ENCODE measurements around the gene ZFAND2A.
"Not testable (repeated sequence)": the region's sequence is repeated elsewhere in the genome, so short reads cannot be mapped to it uniquely, and the experiment has no call there.

The ZFAND2A gene

DNA sequence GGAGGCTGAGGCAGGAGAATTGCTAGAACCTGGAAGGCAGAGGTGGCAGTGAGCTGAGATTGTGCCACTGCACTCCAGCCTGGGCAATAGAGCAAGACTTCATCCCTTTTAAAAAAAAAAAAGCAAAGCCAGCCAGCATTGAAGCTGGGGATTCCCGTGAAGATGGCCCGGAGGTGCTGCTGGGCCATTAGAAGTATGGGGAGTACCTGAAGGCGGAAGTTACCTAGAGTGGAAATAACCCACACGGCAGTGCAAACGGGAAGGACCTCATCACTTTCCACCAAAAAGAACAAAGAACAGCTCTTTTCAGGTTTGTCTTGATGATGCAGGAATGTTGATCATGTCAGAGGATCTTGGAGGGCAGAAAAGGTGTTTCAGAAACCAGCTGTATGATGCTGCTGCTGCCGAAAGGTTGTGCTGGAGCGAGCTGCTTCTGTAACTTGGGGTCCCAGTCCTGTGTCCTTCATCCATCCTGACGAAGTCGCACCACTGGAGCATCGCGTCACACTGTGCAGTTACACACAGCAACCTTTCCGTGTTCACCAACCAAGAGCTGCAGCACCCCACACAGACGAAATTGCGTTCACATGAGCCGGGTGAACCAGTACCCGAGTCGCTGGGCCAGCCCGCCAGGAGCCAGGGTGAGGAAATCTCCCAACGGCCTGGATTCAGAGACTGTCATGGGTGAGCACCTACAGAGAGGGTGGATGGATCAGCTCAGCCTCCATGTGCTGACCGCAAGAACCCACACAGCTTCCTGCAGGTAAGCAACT is 8.2 kb downstream of the ZFAND2A start:
- DNase-seq (ENCODE audit: low read depth in 2 of 2): no peak

DNA sequence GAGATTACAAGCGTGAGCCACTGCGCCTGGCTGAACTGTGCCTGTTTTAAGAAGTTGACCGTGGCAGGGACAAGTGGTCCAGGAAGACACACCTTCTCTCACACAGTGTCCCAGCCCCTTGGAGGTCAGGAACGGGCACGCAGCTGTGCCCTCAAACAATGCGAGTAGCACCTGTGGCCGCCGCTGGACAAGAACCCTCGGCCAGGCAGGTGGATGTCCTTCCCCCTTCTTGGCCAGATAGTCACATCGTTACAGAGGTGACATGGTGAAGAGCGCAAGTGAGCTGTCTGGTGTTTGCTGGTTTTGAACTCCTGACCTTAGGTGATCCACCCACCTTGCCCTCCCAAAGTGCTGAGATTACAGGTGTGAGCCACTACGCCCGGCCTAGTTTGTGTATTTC is 8.8 kb downstream of the ZFAND2A start:
- DNase-seq (ENCODE audit: low read depth in 2 of 2): no peak

DNA sequence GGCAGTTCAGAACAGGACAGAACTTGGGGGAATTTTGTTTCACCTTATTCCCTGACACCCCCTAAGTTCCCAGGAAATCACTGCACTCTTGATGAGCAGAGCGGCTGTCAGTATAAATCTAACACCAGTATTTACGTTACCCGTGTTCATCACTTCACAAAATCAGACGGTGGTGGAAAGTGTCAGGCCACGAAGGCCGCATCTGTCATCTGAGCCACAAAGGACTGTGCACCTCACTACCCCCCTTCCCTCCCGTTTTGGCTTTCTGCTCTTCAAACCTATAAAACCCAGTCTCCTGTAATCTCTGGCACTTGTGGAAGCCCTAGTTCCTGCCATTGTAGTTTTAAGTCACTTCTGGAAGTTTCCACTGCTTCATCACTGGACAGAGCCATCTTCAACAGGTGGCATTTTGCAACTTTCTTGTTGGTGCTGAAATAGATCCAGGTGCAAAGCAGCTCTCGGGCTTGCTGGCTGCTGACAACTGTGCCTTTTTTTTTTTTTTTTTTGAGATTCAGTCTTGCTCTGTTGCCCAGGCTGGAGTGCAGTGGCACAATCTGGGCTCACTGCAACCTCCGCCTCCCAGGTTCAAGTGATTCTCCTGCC is 9.5 kb downstream of the ZFAND2A start:
- no peak for DNase-seq (ENCODE audit: low read depth in 2 of 2)

DNA sequence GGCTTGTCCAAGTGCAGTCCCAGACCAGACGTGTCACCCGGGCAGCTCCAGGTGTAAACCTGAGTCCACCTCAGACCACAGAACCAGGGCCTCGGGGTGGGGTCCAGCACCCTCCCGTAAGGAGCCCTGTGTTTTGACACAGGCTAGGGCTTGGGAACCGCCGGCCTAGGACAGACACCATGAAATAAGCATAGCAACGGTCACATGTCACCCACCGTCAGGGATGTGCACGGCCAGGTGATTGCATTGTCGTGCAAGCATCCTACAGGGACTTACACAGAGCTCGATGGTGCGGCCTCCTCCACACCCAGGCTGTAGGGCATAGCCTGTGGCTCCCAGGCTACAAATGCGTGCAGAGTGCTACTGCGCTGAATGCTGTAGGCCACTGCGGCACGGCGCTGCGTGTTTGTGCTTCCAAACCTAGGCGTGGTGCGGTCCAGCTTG is 10.6 kb downstream of the ZFAND2A start:
- DNase-seq (ENCODE audit: low read depth in 2 of 2): no peak

DNA sequence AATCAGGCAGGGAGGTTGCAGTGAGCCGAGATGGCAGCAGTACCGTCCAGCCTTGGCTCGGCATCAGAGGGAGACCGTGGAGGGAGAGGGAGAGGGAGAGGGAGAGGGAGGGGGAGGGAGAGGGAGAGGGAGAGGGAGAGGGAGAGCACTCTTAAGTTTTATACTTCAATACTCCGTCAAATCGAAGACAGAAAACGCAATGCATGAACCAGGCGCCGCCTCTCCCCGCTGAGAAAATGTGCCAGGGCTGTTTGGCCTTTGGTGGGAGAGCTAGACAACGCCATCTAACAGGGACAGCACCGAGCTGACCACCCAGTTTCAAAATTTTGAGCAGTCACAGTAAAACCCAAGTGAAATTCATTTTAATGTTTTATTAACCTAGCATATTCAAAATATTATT is 12.1 kb downstream of the ZFAND2A start:
- DNase-seq (ENCODE audit: low read depth in 2 of 2): not testable (repeated sequence)

DNA sequence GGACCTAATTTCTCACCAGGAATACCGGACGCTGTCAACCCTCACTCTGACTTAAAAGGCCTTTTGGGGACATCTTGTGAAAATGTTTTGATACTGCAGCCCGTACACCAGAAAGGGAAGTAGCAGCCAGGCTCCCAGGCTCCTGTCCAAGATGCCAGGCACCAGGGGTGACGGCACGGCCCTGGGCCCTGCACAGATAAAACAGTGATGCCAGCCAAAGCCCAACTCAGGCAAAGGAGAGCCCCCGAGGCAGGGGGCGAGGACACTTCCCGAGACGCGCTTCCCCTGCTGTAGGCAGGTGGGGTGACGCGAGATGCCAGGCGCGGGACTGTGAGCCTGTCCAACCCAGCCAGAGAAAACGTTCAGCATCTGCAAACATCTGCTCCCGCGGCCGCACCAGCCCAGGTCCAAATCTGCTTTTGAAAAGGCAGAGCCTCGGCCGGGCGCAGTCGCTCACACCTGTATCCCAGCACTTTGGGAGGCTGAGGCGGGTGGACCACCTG is 15.7 kb downstream of the ZFAND2A start:
- no peak for DNase-seq (ENCODE audit: low read depth in 2 of 2)

DNA sequence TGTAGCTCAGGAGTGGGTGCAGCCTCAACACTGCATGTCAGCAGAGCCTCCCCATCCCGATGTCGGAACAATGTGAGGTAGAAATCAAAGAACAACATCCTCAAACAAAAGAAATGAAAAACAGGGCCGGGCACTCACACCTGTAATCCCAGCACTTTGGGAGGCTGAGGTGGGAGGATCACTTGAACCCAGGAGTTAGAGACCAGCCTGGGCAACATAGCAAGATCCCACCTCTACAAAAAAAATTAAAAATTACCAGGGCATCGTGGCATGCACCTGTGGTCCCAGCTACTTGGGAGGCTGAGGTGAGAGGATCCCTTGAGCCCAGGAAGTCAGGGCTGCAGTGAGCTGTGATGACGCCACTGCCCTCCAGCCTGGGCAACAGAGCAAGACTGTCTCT is 17.0 kb downstream of the ZFAND2A start:
- not testable (repeated sequence) for DNase-seq (ENCODE audit: low read depth in 2 of 2)

DNA sequence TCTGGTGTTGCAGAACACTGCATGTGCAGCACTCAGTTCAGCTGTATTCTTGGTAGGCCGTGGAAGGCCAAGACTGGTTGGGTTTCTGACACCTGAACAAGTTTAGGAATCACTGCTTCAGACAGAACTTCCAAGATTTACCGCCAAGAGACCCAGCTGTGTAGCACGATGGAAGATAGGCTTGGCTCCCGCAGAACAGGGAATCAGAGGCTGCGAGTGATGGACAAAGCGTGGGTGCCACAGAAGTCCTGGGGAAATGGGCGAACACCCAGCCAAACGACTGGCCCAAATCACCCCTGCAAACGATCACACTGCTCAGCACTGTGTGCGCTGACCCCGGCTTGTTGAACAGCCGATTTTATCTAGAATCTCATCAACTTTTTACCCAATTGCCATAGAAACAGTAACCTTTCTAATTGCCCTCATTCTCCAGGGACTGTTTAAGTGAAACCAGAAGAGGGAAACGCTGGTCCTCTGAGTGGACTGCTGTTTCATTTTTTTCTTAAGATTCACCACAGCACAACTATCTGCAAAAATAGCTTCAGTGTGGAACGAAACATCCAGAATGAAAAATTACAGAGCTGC is 17.9 kb downstream of the ZFAND2A start:
- DNase-seq (ENCODE audit: low read depth in 2 of 2): no peak

DNA sequence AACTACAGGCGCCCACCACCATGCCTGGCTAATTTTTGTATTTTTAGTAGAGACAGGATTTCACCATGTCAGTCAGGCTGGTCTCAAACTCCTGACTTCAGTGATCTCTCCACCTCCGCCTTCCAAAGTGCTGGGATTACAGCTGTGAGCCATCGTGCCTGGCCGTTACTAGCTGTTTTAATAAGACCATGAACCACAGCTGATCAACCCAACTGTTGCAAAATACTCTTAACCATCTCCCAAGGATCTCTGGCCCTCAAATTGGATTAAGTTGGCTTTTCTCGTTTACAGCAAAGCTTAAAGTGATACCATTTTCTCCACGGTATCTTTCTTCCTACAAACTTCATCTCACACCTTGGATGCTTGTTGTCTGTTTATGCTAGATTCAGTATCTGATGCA is 18.3 kb downstream of the ZFAND2A start:
- DNase-seq (ENCODE audit: low read depth in 2 of 2): no peak

DNA sequence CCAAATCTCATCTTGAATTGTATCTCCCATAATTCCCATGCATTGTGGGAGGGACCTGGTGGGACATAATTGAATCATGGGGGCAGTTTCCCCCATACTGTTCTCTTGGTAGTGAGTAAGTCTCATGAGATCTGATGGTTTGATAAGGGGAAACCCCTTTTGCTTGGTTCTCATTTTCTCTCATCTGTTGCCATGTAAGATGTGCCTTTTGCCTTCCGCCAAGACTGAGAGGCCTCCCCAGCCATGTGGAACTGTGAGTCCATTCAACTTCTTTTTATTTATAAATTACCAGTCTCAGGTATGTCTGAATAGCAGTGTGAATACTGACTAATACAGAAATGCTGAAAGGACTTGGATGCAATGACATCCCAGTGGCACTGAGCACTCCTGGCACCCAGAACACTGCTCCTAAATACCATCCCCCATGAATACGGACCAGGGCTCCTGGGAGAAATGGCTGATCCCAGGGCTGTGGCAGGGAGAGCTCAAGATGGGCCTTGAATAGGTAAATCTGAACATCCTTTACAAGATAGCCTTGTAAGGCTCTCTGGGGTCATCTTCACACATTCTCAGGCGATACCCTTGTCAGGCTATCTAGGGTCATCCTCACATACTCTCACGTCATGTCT is 19.4 kb downstream of the ZFAND2A start:
- no peak for DNase-seq (ENCODE audit: low read depth in 2 of 2)

DNA sequence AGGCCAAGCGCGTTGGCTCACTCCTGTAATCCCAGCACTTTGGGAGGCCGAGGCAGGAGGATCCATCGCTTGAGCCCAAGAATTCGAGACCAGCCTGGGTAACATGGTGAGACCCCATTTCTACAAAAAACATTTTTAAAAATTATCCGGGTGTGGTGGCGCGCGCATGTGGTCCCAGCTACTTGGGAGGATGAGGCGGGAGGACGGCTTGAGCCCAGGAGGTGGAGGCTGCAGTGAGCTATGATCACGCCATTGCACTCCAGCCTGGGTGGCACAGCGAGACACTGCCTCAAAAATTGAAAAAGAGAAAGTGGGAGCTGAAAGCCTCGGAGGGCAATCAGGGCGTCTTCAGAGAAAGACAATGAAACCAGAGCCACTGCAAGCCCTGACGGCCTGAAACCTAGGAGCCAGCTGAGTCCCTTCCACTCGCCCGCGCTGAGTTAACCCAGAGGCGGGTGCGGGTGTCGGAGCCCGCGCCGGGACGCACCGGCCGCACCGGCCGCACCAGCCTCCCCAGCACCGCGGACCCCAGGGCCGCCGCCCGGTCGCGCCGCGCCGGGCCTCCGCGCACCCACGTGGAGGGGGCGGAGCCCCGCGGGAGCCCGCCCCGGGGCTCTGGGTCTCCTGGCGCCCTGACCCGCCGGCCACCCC is 22.4 kb downstream of the ZFAND2A start:
- no peak for DNase-seq (ENCODE audit: low read depth in 2 of 2)

DNA sequence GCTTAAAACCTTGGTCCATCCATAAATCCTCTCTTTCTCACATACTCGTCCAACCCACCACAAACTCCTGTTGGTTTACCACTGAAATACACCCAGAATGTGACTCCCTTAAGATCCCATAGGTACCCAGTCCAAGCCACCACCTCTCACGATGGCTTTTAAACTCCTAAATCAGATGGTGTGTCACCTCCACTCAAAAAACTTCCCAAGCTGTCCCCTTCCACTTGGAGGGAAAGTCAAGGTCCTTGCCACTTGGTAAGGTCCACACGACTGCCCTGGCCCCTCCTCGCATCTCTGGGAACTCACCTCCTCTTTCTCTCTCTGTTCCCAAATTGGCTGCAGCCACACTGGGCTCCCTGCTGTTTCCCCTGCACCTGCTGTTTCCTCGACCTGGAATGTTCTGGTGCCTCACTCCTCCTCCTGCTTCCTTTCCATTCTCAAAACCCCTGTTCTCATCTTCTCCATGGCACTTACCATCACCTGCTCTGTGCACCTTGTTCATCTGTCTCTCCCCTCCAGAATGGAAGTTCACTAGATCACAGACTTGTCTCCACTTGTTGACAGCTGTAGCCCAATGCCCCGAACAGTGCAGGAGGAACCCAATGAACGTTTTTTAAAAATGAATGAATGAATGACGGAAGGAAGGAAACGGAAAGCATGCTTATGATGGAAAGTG is 23.0 kb downstream of the ZFAND2A start:
- no peak for DNase-seq (ENCODE audit: low read depth in 2 of 2)

DNA sequence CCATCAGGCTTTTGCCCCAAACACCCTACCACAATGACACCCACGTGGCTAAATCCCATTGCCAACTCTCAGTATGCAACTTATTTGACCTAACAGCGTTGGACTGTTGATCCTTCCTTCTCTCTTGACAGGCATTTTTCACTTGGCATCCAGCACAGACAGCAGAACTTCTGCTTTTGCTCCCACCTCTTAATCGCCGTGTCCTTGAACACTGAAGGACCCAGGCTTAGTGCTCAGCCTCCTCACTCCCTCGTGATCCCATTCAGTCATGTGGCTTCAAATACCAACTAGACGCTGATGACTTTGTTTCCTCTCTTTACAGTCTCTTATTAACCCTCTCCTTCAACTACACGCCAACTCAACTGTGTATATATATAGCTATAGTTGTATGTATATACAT is 25.0 kb downstream of the ZFAND2A start:
- no peak for DNase-seq (ENCODE audit: low read depth in 2 of 2)

DNA sequence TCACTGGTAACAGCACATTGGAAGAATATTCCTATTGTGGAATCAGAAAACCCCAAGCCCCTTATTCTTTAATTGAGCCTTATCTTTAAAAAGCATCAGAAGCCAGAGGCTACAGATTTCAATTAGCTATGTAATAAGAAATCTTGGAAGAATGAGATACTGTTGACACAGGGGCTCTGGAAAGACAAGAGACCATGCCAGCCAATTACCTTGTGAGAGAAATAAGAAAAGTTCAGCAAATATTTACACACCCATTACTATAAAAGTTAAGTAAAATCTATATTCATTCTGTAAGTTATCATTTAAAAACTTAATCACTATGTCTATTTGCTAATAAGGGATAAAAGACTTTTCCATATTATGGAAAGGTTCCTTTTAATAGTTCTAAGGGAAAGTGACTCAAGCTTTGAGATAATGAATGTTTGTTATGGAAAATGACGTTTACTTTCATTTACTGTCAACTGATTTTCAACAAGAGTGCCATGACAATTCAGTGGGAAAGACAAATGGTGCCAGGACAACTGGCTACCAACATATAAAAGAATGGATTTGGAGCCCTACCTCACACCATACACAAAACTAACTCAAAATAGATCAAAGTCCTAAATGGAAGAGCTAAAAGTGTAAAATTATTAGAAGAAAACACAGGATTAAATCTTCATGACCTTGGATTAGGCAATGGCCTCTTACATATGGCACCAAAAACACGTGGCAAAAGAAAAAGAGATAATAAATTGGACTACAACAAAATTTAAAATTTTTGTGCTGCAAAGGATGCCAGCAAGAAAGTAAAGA is 28.3 kb downstream of the ZFAND2A start:
- no peak for DNase-seq (ENCODE audit: low read depth in 2 of 2)

DNA sequence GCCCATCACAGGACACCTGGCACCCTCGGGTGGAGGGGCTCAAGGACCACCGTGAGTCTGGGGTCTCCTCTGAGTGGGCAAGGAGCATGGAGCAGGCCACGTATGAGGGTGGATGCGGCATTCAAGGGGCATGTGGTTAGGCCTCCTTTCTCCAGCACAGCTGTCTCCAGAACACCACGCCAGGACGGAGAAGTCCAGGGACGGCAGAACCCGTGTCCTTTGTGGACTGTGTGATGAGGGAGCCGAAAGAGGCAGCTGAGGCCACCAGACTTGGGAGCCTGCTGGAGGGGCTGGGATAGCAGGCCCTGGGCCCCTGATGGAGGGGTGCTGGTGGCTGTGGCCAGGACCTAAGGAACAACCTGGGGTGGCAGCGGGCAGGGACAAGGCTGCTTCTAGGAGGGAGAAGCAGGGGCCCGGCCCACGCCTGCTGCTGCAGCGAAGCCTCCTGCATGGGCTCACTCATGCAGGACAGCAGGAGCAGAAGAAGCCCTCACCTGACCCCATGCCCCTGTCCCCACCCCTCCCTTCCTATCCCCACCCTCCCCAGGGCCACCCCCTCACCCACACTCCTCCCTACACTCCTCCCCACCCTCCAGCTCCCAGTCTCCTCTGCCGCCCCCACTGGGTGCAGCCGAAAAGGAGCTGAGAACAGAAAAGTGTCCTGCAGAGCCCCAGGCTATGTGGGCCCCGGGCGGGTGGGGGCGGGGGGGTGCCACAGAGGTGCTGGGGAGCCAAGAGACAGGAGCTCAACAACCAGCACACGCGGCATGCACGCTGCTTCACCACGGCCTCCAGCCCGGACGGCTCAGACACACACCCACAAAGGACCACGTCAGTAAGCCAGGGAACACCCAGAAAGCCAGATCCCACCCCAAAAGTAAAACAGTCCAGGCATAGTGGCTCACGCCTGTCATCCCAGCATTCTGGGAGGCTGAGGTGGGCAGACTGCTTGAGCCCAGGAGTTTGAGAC is 29.7 kb downstream of the ZFAND2A start:
- DNase-seq (ENCODE audit: low read depth in 2 of 2): no peak

DNA sequence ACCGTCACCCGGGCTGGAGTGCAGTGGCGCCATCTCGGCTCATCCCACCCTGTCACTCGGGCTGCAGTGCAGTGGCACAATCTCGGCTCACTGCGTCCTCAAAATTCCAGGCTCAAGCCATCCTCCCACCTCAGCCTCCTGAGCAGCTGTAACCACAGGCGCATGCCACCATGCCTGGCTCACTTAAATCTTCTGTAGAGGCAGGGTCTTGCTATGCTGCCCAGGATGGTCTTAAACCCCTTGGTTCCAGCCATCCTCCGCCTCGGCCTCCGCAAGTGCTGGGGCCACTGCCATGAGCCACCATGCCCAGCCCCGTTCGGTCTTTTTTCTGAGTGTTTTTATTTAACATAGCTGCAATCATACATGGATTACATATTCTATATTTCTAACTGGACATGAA is 30.6 kb downstream of the ZFAND2A start:
- no peak for DNase-seq (ENCODE audit: low read depth in 2 of 2)

DNA sequence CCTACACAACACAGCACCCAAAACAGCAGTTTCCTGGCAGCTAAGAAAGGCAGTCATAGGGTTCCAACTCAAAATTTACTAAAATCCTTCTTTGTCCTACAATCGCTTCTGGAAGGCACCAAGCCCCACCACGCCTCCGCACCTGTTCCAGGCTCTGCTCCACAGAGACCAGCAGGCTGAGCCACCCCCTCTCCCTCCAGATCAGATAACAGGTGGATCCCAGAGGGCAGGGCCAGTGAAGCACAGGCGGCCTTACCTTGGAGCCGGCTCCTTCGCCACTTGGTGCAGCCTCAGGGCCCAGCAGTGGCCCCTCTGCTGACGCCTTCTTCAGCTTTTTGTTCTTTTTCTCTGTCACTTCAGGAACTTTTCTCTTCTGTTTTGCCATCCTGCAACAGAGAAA is 33.0 kb downstream of the ZFAND2A start:
- DNase-seq (ENCODE audit: low read depth in 2 of 2): no peak

DNA sequence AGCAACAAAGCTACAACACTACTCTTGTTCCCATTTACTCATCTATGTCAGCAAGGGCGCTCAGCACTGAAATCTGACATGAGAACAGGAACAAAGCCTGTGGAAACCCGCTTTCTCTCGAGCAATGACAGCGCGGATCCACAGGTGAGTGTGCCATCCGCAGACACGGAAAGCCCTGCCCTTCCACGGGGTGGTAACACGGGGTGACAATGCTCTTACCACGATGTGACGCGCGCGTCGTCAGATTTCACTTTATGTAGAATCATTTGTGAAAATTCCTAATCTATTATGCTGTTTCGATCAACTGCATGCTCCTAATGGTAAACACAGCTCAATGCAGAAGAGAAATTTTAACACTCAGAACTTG is 34.4 kb downstream of the ZFAND2A start:
- DNase-seq (ENCODE audit: low read depth in 2 of 2): no peak

DNA sequence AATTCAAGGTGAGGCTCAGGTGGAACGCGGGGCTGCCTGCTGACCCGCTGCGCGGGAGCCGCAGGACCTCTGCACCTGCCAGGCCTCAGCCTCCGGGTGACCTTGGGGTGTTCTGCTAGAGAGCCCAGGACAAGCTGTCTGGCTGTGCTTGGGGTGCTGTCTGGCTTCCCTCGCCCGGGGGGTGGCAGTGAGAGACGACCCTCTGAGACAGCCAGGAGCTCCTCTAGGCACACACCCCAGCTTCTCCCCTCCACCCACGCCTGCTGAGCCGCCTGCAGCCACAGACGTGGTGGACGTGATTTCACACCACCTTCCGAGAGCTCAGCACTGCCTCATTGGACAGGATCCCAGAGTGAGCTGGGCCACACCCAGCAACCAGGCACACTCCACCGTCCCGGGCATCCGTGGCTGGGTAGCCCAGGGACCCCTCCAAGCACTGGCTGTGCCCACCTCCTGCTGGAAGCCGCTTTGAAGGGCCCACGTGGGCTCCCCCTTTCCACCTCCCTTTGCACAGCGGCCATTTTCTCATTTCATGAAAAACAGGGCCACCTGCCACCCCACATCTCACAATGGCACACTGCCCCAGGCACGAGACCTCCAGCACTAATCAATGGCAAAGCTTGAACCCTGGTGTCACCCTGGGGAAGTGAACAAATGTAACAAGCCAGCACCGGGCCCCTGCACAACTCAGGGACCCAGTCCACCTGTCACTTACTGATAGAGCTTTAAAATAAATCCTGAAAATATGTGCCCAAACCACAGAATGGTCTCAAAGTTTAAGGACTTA is 35.0 kb downstream of the ZFAND2A start:
- no peak for DNase-seq (ENCODE audit: low read depth in 2 of 2)
